A673 (cell line): ENCODE measurements around the gene RRAGC. TPM values are rescaled to one million over a fixed set of nuclear protein-coding genes. Genes with fewer than 3 reads are reported as not detected.
"Not testable (repeated sequence)": the region's sequence is repeated elsewhere in the genome, so short reads cannot be mapped to it uniquely, and the experiment has no call there.

Experiments used
- BruUV-seq: library from RNA; stranded (reverse); fragments of 400-500 nt; replicated peaks from 2 replicates; lab custom pipeline; 2021; lab: Mats Ljungman, UMichigan
- CTCF ChIA-PET: fragments of 300-600 bp; sonication (Branson Sonifier 250); formaldehyde crosslinking; loops from one replicate; lab custom pipeline; 2022; ENCODE audit warnings: antibody characterized with exemption; lab: Charles Lee
- POLR2A ChIA-PET: fragments of 300-600 bp; sonication (Branson Sonifier 250); formaldehyde crosslinking; loops from one replicate; lab custom pipeline; 2022; ENCODE audit warnings: antibody characterized with exemption; ENCODE audit not compliant: low non-redundant PET; lab: Charles Lee
- DNase-seq: peaks from one replicate; pipeline ENCODE4 v3.0.0-alpha.2; 2015; ENCODE audit warnings: low spot score
- H3K27ac ChIP-seq: fragments of 200-600 bp; sonication (generic); 2 replicates; pipeline ENCODE4 v1.5.1; 2016; ENCODE audit warnings: mixed run types, low read depth, mild to moderate bottlenecking, mixed read lengths, antibody characterized with exemption, low read length; ENCODE audit not compliant: poor library complexity, severe bottlenecking
- H3K27me3 ChIP-seq: fragments of 200-600 bp; sonication (generic); replicated peaks from 2 replicates; pipeline ENCODE4 v1.6.1; 2017; ENCODE audit warnings: mixed run types, low read depth, mild to moderate bottlenecking, mixed read lengths, antibody characterized with exemption, low read length; ENCODE audit not compliant: insufficient read depth, poor library complexity
- H3K36me3 ChIP-seq: fragments of 200-600 bp; sonication (generic); 2 replicates; pipeline ENCODE4 v1.6.1; 2016; ENCODE audit warnings: mixed run types, mild to moderate bottlenecking, mixed read lengths, antibody characterized with exemption, low read length; ENCODE audit not compliant: insufficient read depth, poor library complexity, severe bottlenecking
- H3K4me1 ChIP-seq: fragments of 200-600 bp; sonication (generic); 2 replicates; pipeline ENCODE4 v1.6.1; 2017; ENCODE audit warnings: mixed run types, mild to moderate bottlenecking, mixed read lengths, antibody characterized with exemption, low read length; ENCODE audit not compliant: insufficient read depth, poor library complexity, severe bottlenecking
- H3K4me3 ChIP-seq: fragments of 200-600 bp; sonication (generic); 2 replicates; pipeline ENCODE4 v1.5.1; 2016; ENCODE audit warnings: low read depth, mixed run types, mild to moderate bottlenecking, mixed read lengths, low read length; ENCODE audit not compliant: poor library complexity, severe bottlenecking
- H3K9me3 ChIP-seq: fragments of 200-600 bp; sonication (generic); 2 replicates; pipeline ENCODE4 v1.6.1; 2016; ENCODE audit warnings: mixed run types, low read depth, mild to moderate bottlenecking, mixed read lengths, antibody characterized with exemption, low read length; ENCODE audit not compliant: poor library complexity, severe bottlenecking
- CTCF ChIP-seq: fragments of 300-800, 200-600 bp; sonication (generic); conservative IDR thresholded peaks from 2 replicates; pipeline ENCODE4 v1.5.1; 2017; ENCODE audit warnings: low read depth, mild to moderate bottlenecking, antibody characterized with exemption, low read length, moderate library complexity, mixed read lengths
- EZH2 ChIP-seq: fragments of 200-600 bp; sonication (generic); IDR thresholded peaks from 2 replicates; pipeline ENCODE4 v1.6.1; 2017; ENCODE audit warnings: borderline replicate concordance, low read depth, mild to moderate bottlenecking, mixed read lengths, antibody characterized with exemption, low read length; ENCODE audit not compliant: poor library complexity, severe bottlenecking
- intact Hi-C: fragments of 100-400 bp; cut with micrococcal nuclease; formaldehyde crosslinking; loops from one replicate; pipeline ENCODE4 v1.10.0; 2022; ENCODE audit not compliant: unreplicated experiment
- total RNA-seq: library from RNA; stranded (reverse); gene quantifications from 2 replicates; pipeline ENCODE4 v1.2.3, GENCODE V29; 2021

The RRAGC gene
- total RNA-seq, 1 experiment from 2014 or later: 26.0 TPM

- no peak for DNase-seq
- ChIA-PET POLR2A (no interaction called here), CTCF (no interaction called here)
- intact Hi-C loops: no loop called here
- TF ChIP-seq EZH2: no peak
- TF ChIP-seq CTCF: no peak
- Histone ChIP-seq H3K27me3 (no peaks in the 10 kb centered on the region), H3K4me3 (no peak overlapping the region), H3K9me3 (no peaks in the 10 kb centered on the region), H3K27ac (no peak overlapping the region), H3K36me3 (peaks cover 12% of the 10 kb centered on the region), H3K4me1 (no peaks in the 10 kb centered on the region)
- BruUV-seq: no TSS peak
These were observed 11.5 kb downstream of the RRAGC start for GRCh38 chr1:38848071-38848470.

GRCh38 chr1:38846210-38846609, 13.4 kb downstream of the RRAGC start:
- Histone ChIP-seq H3K4me1 (no peaks in the 10 kb centered on the region), H3K27ac (no peak overlapping the region), H3K27me3 (no peaks in the 10 kb centered on the region), H3K4me3 (no peak overlapping the region), H3K36me3 (peaks cover 6% of the 10 kb centered on the region), H3K9me3 (no peaks in the 10 kb centered on the region)
- CTCF ChIA-PET: no interaction called here
- BruUV-seq: no TSS peak
- no peak for DNase-seq
- POLR2A ChIA-PET: no interaction called here
- intact Hi-C loops: no loop called here
- TF ChIP-seq CTCF (no peak), EZH2 (no peak)

- POLR2A ChIA-PET, DNase-seq, H3K9me3 ChIP-seq, BruUV-seq, H3K4me3 ChIP-seq, H3K27me3 ChIP-seq, CTCF ChIA-PET, intact Hi-C loops, H3K4me1 ChIP-seq, H3K27ac ChIP-seq, H3K36me3 ChIP-seq: not testable (repeated sequence)
These were observed 14.5 kb downstream of the RRAGC start for GRCh38 chr1:38845088-38845487.

GRCh38 chr1:38840281-38840680, 19.3 kb downstream of the RRAGC start:
- TF ChIP-seq EZH2 (no peak), CTCF (no peak)
- ChIA-PET CTCF (no interaction called here), POLR2A (no interaction called here)
- intact Hi-C loops: no loop called here
- Histone ChIP-seq H3K27me3 (no peaks in the 10 kb centered on the region), H3K9me3 (no peaks in the 10 kb centered on the region), H3K36me3 (peaks cover 17% of the 10 kb centered on the region), H3K4me1 (no peaks in the 10 kb centered on the region), H3K27ac (no peak overlapping the region), H3K4me3 (no peak overlapping the region)
- no TSS peak for BruUV-seq
- DNase-seq: no peak
